SK-N-SH (cell line): ENCODE data around the gene MRPL24. TPM values are rescaled to one million over a fixed set of nuclear protein-coding genes. Genes with fewer than 3 reads are reported as not detected.
A peak's percentile ranks its signal among the peaks of the same experiment; 100 is the strongest.

Experiments
- CTCF ChIA-PET: fragments of 300-600, 350-600 bp; formaldehyde crosslinking; extraction: SDS; loops from one replicate; lab custom pipeline; 2021; lab: Yijun Ruan, JAX
- POLR2A ChIA-PET: fragments of 350-600 bp; sonication (Branson Sonifier 250); formaldehyde crosslinking; extraction: SDS; loops from one replicate; lab custom pipeline; 2020; ENCODE audit warnings: antibody characterized with exemption, inconsistent platforms; lab: Yijun Ruan, JAX
- DNase-seq: peaks from one replicate; pipeline ENCODE4 v3.0.0; 2012
- H2AFZ ChIP-seq: fragments of 200-600 bp; sonication (generic); 2 replicates; pipeline ENCODE4 v1.8.1; 2016; ENCODE audit warnings: antibody characterized with exemption, mild to moderate bottlenecking, low read depth
- H3F3A ChIP-seq: fragments of 200-600 bp; sonication (generic); replicated peaks from 2 replicates; pipeline ENCODE3; 2016; ENCODE audit warnings: antibody characterized with exemption, mild to moderate bottlenecking; ENCODE audit not compliant: insufficient read depth
- H3K27ac ChIP-seq, 2 experiments: fragments of 200-500 bp in 1 of 2; fragments of 200-600 bp in 1 of 2; sonication (Bioruptor generic) in 1 of 2; sonication (generic), shearing (Covaris generic) in 1 of 2; 2 replicates each; pipeline versions ENCODE4 v1.5.1 to v1.6.1; 2014 to 2016; ENCODE audit warnings: low read depth in 2 of 2, inconsistent platforms in 1 of 2, low read length in 1 of 2, mild to moderate bottlenecking in 1 of 2, mixed read lengths in 1 of 2
- H3K27me3 ChIP-seq: fragments of 200-600 bp; sonication (generic), shearing (Covaris generic); 2 replicates; pipeline ENCODE4 v1.6.1; 2016; ENCODE audit warnings: mixed run types; ENCODE audit not compliant: insufficient read depth
- H3K36me3 ChIP-seq, 2 experiments: fragments of 200-500 bp in 1 of 2; fragments of 200-600 bp in 1 of 2; sonication (Bioruptor generic) in 1 of 2; sonication (generic) in 1 of 2; replicated peaks in 1 of 2; 2 replicates each; pipeline versions ENCODE3 to v1.5.1; 2014 to 2016; ENCODE audit warnings: low read length in 1 of 2, mild to moderate bottlenecking in 1 of 2; ENCODE audit not compliant: insufficient read depth in 2 of 2, control insufficient read depth in 1 of 2
- H3K4me1 ChIP-seq, 2 experiments: fragments of 200-500 bp in 1 of 2; fragments of 200-600 bp in 1 of 2; sonication (Bioruptor generic) in 1 of 2; sonication (generic), shearing (Covaris generic) in 1 of 2; 2 replicates each; pipeline versions ENCODE4 v1.5.1 to v1.6.1; 2014 to 2016; ENCODE audit warnings: low read depth in 1 of 2, low read length in 1 of 2, mixed run types in 1 of 2; ENCODE audit not compliant: insufficient read depth in 2 of 2, control insufficient read depth in 1 of 2
- H3K4me2 ChIP-seq: fragments of 200-600 bp; sonication (generic), shearing (Covaris generic); 2 replicates; pipeline ENCODE4 v1.6.1; 2017; ENCODE audit warnings: mixed run types
- H3K4me3 ChIP-seq, 2 experiments: fragments of 200-500 bp in 1 of 2; fragments of 200-600 bp in 1 of 2; sonication (Bioruptor generic) in 1 of 2; sonication (generic), shearing (Covaris generic) in 1 of 2; 2 replicates each; pipeline versions ENCODE4 v1.5.1 to v1.8.1; 2014 to 2016; ENCODE audit warnings: low read depth in 2 of 2, inconsistent platforms in 1 of 2, low read length in 1 of 2, mild to moderate bottlenecking in 1 of 2, mixed read lengths in 1 of 2, moderate library complexity in 1 of 2
- H3K79me2 ChIP-seq: fragments of 200-600 bp; sonication (generic); 2 replicates; pipeline ENCODE4 v1.8.1; 2017; ENCODE audit warnings: mild to moderate bottlenecking; ENCODE audit not compliant: insufficient read depth
- H3K9ac ChIP-seq: fragments of 200-600 bp; sonication (generic); 2 replicates; pipeline ENCODE4 v1.6.1; 2017; ENCODE audit warnings: mixed run types
- H3K9me2 ChIP-seq: fragments of 200-600 bp; sonication (generic); 2 replicates; pipeline ENCODE4 v1.6.1; 2017; ENCODE audit warnings: mixed run types
- H3K9me3 ChIP-seq: fragments of 200-600 bp; sonication (generic); 2 replicates; pipeline ENCODE4 v1.6.1; 2017; ENCODE audit warnings: mixed run types, mild to moderate bottlenecking, moderate library complexity
- H4K20me1 ChIP-seq: fragments of 200-600 bp; sonication (generic); 2 replicates; pipeline ENCODE4 v1.6.1; 2017; ENCODE audit warnings: mild to moderate bottlenecking, mixed run types; ENCODE audit not compliant: insufficient read depth
- CHD2 ChIP-seq: fragments of 150-350 bp; IDR thresholded peaks from 2 replicates; pipeline ENCODE4 v1.6.1; 2018; ENCODE audit warnings: low read length; ENCODE audit not compliant: partially characterized antibody
- CTCF ChIP-seq: fragments of 200-600 bp; sonication (generic); IDR thresholded peaks from 2 replicates; pipeline ENCODE4 v1.6.1; 2017; ENCODE audit warnings: antibody characterized with exemption, mild to moderate bottlenecking, moderate library complexity
- FOSL2 ChIP-seq: IDR thresholded peaks from 2 replicates; pipeline ENCODE4 v1.4.0; 2012; ENCODE audit warnings: low read depth, mild to moderate bottlenecking, moderate library complexity, borderline replicate concordance
- FOXM1 ChIP-seq: IDR thresholded peaks from 2 replicates; pipeline ENCODE4 v1.4.0; 2012; ENCODE audit warnings: low read depth, mild to moderate bottlenecking
- GABPA ChIP-seq: IDR thresholded peaks from 2 replicates; pipeline ENCODE4 v1.4.0; 2012; ENCODE audit warnings: low read depth, mild to moderate bottlenecking
- IRF3 ChIP-seq: fragments of 150-350 bp; IDR thresholded peaks from 2 replicates; pipeline ENCODE4 v1.6.1; 2016; ENCODE audit warnings: mild to moderate bottlenecking, low read depth, low read length
- MEF2A ChIP-seq: IDR thresholded peaks from 2 replicates; pipeline ENCODE4 v1.4.0; 2012; ENCODE audit warnings: low read depth, borderline replicate concordance
- MXI1 ChIP-seq: IDR thresholded peaks from 2 replicates; pipeline ENCODE4 v1.6.1; 2012; ENCODE audit warnings: mild to moderate bottlenecking, low read depth, low read length, improper control_type of control experiment
- NFIC ChIP-seq: IDR thresholded peaks from 2 replicates; pipeline ENCODE4 v1.4.0; 2012; ENCODE audit warnings: borderline replicate concordance
- RAD21 ChIP-seq: IDR thresholded peaks from 2 replicates; pipeline ENCODE4 v1.6.1; 2012; ENCODE audit warnings: mild to moderate bottlenecking, low read length
- RCOR1 ChIP-seq: fragments of 150-350 bp; IDR thresholded peaks from 2 replicates; pipeline ENCODE4 v1.6.1; 2017; ENCODE audit warnings: antibody characterized with exemption, low read length
- RXRA ChIP-seq: IDR thresholded peaks from 2 replicates; pipeline ENCODE4 v1.4.0; 2012; ENCODE audit warnings: low read depth, mild to moderate bottlenecking, borderline replicate concordance
- SIN3A ChIP-seq: IDR thresholded peaks from 2 replicates; pipeline ENCODE4 v1.6.1; 2012; ENCODE audit warnings: low read depth, mild to moderate bottlenecking, low read length, moderate library complexity, borderline replicate concordance
- TCF12 ChIP-seq: IDR thresholded peaks from 2 replicates; pipeline ENCODE4 v1.4.0; 2012
- YY1 ChIP-seq: IDR thresholded peaks from 2 replicates; pipeline ENCODE4 v1.4.0; 2012; ENCODE audit warnings: low read depth, mild to moderate bottlenecking
- WGBS: methylation state at CpG from one replicate; pipeline ENCODE4 v1.1.6; 2017; ENCODE audit warnings: low lambda C conversion rate; 5-methylcytosine and 5-hydroxymethylcytosine counted together
- polyA plus RNA-seq, 3 experiments: library from polyadenylated mRNA; depleted of rRNA; stranded (reverse); fragments of >200 nt; gene quantifications; 2 replicates each; pipeline ENCODE4 v1.2.3, GENCODE V29; 2012
- TF ChIP-seq, protein P1 (sequence below): fragments of 150-350 bp; IDR thresholded peaks from 2 replicates; pipeline ENCODE4 v1.6.1; 2017; ENCODE audit warnings: antibody characterized with exemption, low read length, low read depth, borderline replicate concordance

Gene MRPL24
- polyA plus RNA-seq, 1 of the 3 experiments (the other 2 are of a cell fraction) = 149 TPM

- CTCF ChIA-PET = interaction anchor here (1.0 to 1.6 kb wide), 2 partner anchors 28 to 76 kb away, joined by 3 to 5 read pairs; no protein-coding TSS in a partner anchor
- POLR2A ChIA-PET = no interaction called here
- Histone ChIP-seq H3K4me2 (no peak overlapping the region), H3K27me3 (no peaks in the 10 kb centered on the region), H2AFZ (no peak overlapping the region), H3K9me3 (no peaks in the 10 kb centered on the region), H3K36me3 (peaks cover 1 to 8% of the 10 kb centered on the region in 2 experiments), H3K79me2 (peaks cover 41% of the 10 kb centered on the region), H3K9me2 (no peaks in the 10 kb centered on the region), H4K20me1 (no peaks in the 10 kb centered on the region), H3F3A (peaks cover 6% of the 10 kb centered on the region), H3K4me1 (peaks cover 7 to 18% of the 10 kb centered on the region in 2 experiments; a peak in 3 of 4 replicates), H3K27ac (no peak overlapping the region), H3K9ac (no peak overlapping the region), H3K4me3 (no peak overlapping the region)
- WGBS = 98% methylated on average over 8 of the region's 8 CpGs
- DNase-seq = no peak
- TF ChIP-seq FOXM1 (no peak), CHD2 (no peak), MXI1 (no peak), TCF12 (no peak), MEF2A (no peak), RAD21 (no peak), GABPA (no peak), YY1 (no peak), CTCF (no peak), FOSL2 (no peak), NFIC (no peak), RXRA (no peak), SIN3A (no peak)
- TF ChIP-seq, protein P1, sequence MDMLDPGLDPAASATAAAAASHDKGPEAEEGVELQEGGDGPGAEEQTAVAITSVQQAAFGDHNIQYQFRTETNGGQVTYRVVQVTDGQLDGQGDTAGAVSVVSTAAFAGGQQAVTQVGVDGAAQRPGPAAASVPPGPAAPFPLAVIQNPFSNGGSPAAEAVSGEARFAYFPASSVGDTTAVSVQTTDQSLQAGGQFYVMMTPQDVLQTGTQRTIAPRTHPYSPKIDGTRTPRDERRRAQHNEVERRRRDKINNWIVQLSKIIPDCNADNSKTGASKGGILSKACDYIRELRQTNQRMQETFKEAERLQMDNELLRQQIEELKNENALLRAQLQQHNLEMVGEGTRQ = no peak
Measured at GRCh38 chr1:156754219-156754618, 13.3 kb upstream of the MRPL24 start.

DNA sequence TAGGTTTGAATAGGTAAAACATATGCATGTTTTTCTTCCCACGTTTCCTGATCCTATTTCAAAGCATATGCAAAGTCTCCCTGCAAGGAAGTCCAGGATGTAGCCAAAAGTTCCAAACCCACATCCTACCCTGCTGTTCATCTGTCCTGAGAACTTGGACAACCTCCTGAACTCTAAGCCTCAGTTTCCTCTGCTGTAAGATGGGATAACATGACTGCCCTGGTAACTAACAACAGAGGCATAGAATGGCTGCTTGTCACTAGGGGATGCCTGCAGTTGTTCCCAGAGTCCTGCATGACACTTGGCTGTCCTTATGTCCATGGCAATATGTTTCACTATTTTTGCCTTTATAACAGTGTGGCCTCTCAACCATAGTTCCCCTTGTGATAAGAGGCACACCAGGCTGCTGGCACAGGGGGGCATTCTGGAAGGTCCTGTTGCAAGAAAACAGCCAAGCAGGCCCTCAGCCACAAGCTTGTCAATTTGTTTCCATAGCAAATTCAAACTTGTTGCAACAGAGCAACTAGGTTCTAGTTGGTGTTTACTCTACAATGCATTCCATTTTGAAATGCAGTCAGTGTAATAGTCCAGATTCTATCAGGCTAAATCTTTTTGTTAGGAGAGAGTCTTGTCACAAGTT is 12.1 kb upstream of the MRPL24 start:
- Histone ChIP-seq H3F3A (peaks cover 18% of the 10 kb centered on the region), H3K9me3 (no peaks in the 10 kb centered on the region), H3K27me3 (no peaks in the 10 kb centered on the region), H3K4me1 (peaks cover 19 to 31% of the 10 kb centered on the region in 2 experiments), H3K9me2 (no peaks in the 10 kb centered on the region), H3K9ac (peak overlapping the region; percentile 100; the same call in 1 of the 2 replicates), H3K79me2 (peaks cover 54% of the 10 kb centered on the region), H3K4me3 (peak overlapping the region; percentile 78 to 98), H3K36me3 (peaks cover 2 to 8% of the 10 kb centered on the region in 2 experiments), H4K20me1 (no peaks in the 10 kb centered on the region), H3K4me2 (peak overlapping the region; percentile 78), H3K27ac (peak overlapping the region; percentile 97 to 100; a peak in 2 of 4 replicates), H2AFZ (no peak overlapping the region; the same call in 1 of the 2 replicates)
- DNase-seq = no peak
- POLR2A ChIA-PET = interaction anchor here (1.9 to 2.3 kb wide), 3 partner anchors 15 to 25 kb away, joined by 14 to 26 read pairs (median 15); partner anchors contain the start of genes ISG20L2, METTL25B and PRCC
- CTCF ChIA-PET = interaction anchor here (0.6 to 3.9 kb wide), 7 partner anchors 13 to 175 kb away, joined by 3 to 30 read pairs (median 5); partner anchors contain the start of genes INSRR, METTL25B and PRCC
- 52% methylated on average over 1 of the region's 1 CpG for WGBS
- TF ChIP-seq IRF3 = no peak
- TF ChIP-seq RCOR1 = no peak
